Smooth muscle cell (in vitro differentiated cells): ENCODE data around the gene OTOG. TPM values are rescaled to one million over a fixed set of nuclear protein-coding genes. Genes with fewer than 3 reads are reported as not detected.

Source experiments
- DNase-seq: peaks from one replicate; lab custom pipeline; 2025; ENCODE audit not compliant: unreplicated experiment; lab: John Stamatoyannopoulos, UW
- H2AFZ ChIP-seq: fragments of 200-600 bp; sonication (generic); 2 replicates; pipeline ENCODE4 v1.6.0; 2016; ENCODE audit warnings: antibody characterized with exemption, low read depth, mild to moderate bottlenecking
- H3F3A ChIP-seq: fragments of 200-600 bp; sonication (generic); 2 replicates; pipeline ENCODE4 v1.6.0; 2017; ENCODE audit warnings: antibody characterized with exemption, low read depth
- H3K27ac ChIP-seq: fragments of 200-600 bp; sonication (generic); 2 replicates; pipeline ENCODE4 v1.5.1; 2016; ENCODE audit warnings: low read depth, mild to moderate bottlenecking
- H3K27me3 ChIP-seq: fragments of 200-600 bp; sonication (generic); 2 replicates; pipeline ENCODE4 v1.6.1; 2016; ENCODE audit warnings: low read depth, mild to moderate bottlenecking
- H3K36me3 ChIP-seq: fragments of 200-600 bp; sonication (generic); 2 replicates; pipeline ENCODE4 v1.5.1; 2016; ENCODE audit warnings: low read depth
- H3K4me1 ChIP-seq: fragments of 200-600 bp; sonication (generic); 2 replicates; pipeline ENCODE4 v1.5.1; 2016; ENCODE audit warnings: low read depth
- H3K4me2 ChIP-seq: fragments of 200-600 bp; sonication (generic); 2 replicates; pipeline ENCODE4 v1.6.0; 2016; ENCODE audit warnings: mild to moderate bottlenecking
- H3K4me3 ChIP-seq: fragments of 200-600 bp; sonication (generic); 2 replicates; pipeline ENCODE4 v1.5.1; 2016; ENCODE audit warnings: mild to moderate bottlenecking
- H3K79me2 ChIP-seq: fragments of 200-600 bp; sonication (generic); 2 replicates; pipeline ENCODE4 v1.6.0; 2016; ENCODE audit warnings: low read depth, mild to moderate bottlenecking
- H3K9ac ChIP-seq: fragments of 200-600 bp; sonication (generic); 2 replicates; pipeline ENCODE4 v1.6.0; 2016; ENCODE audit warnings: low read depth
- H3K9me3 ChIP-seq: fragments of 200-600 bp; sonication (generic); replicated peaks from 2 replicates; pipeline ENCODE4 v1.5.1; 2016; ENCODE audit warnings: low read depth
- H4K20me1 ChIP-seq: fragments of 200-600 bp; sonication (generic); 2 replicates; pipeline ENCODE4 v1.6.0; 2016; ENCODE audit warnings: low read depth
- WGBS: methylation state at CpG from one replicate; pipeline ENCODE4 v1.1.7; 2016; ENCODE audit warnings: low lambda C conversion rate; 5-methylcytosine and 5-hydroxymethylcytosine counted together
- polyA plus RNA-seq: library from polyadenylated mRNA; unstranded; fragments of >200 nt; fragmentation: Nextera tagmentation; extraction: Ambion mirVana; gene quantifications from 2 replicates; pipeline ENCODE4 v1.2.1, GENCODE V29; 2016
- total RNA-seq: library from RNA; depleted of rRNA; stranded (reverse); fragments of >200 nt; gene quantifications from 2 replicates; pipeline ENCODE4 v1.2.3, GENCODE V29; 2014
- TF ChIP-seq, protein P1 (sequence below): fragments of 200-600 bp; sonication (generic); IDR thresholded peaks from 2 replicates; pipeline ENCODE4 v1.5.1; 2017; ENCODE audit warnings: borderline replicate concordance, mild to moderate bottlenecking, antibody characterized with exemption; ENCODE audit not compliant: insufficient read depth, poor library complexity, severe bottlenecking

The OTOG gene
- total and polyA plus RNA-seq, 2 experiments from 2014 or later = not detected

DNA sequence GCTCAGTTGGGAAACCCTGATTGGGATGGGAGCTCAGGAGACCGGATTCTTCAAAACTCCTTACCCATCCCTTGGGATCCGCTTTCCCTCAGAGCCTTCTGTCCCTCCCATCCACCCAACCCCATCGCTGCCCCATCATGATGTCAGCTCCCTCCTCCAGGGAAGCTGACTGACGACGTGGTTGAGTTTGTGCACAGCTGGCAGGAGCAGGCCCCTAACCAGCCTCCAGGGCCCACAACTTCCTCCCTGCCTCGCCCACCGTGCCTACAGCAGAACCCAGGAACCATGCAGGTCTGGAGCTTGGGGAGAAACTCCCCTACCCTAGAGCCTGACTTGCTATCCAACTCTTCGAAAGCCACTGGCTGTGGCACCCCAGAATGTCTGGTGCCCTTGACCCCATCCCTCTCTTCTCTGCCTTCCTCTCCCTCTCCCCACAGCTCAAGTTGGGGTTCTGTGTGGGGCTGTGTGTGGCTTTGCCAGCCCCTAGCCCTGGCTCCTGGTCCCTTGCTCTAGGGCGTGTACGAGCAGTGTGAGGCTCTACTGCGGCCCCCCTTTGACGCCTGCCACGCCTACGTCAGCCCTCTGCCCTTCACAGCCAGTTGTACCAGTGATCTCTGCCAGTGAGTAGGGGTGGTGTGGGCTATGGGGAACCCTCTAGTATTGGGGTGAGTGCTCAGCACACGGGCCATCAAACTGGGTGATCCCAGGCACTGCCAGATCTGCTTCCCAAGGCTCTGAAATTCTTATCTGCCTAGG, 11.1 kb downstream of the OTOG start:
- Histone ChIP-seq H2AFZ (no peak overlapping the region), H3K9ac (no peak overlapping the region), H3K79me2 (no peaks in the 10 kb centered on the region), H3K27ac (no peak overlapping the region), H3K9me3 (no peaks in the 10 kb centered on the region), H3K27me3 (peaks cover 18% of the 10 kb centered on the region), H3K4me3 (no peak overlapping the region), H3F3A (no peaks in the 10 kb centered on the region), H3K36me3 (no peaks in the 10 kb centered on the region), H3K4me2 (no peak overlapping the region), H4K20me1 (no peaks in the 10 kb centered on the region), H3K4me1 (no peaks in the 10 kb centered on the region)
- TF ChIP-seq, protein P1, sequence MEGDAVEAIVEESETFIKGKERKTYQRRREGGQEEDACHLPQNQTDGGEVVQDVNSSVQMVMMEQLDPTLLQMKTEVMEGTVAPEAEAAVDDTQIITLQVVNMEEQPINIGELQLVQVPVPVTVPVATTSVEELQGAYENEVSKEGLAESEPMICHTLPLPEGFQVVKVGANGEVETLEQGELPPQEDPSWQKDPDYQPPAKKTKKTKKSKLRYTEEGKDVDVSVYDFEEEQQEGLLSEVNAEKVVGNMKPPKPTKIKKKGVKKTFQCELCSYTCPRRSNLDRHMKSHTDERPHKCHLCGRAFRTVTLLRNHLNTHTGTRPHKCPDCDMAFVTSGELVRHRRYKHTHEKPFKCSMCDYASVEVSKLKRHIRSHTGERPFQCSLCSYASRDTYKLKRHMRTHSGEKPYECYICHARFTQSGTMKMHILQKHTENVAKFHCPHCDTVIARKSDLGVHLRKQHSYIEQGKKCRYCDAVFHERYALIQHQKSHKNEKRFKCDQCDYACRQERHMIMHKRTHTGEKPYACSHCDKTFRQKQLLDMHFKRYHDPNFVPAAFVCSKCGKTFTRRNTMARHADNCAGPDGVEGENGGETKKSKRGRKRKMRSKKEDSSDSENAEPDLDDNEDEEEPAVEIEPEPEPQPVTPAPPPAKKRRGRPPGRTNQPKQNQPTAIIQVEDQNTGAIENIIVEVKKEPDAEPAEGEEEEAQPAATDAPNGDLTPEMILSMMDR = no peak
- WGBS = 83% methylated on average over 15 of the region's 15 CpGs
- DNase-seq = no peak

DNA sequence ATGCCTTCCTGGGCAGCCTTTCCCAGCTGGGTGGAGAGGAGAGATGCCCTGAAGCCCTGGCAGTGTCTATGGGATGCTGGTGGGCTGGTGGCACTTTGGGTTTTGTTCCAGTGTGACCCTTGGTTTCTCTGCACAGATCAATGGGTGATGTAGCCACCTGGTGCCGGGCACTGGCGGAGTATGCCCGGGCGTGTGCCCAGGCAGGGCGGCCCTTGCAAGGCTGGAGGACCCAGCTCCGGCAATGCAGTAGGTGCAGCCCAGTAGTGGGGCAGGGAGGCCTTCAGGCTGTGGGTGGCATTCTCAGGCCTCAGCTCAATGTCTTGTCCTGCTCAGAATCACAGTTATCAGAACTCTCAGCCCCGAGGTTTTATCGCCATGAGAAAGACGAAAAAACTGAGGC, 11.9 kb downstream of the OTOG start:
- peaks cover 14% of the 10 kb centered on the region for H3K27me3 ChIP-seq
- no peaks in the 10 kb centered on the region for H3K4me1 ChIP-seq
- H3K36me3 ChIP-seq = no peaks in the 10 kb centered on the region
- no peak for DNase-seq
- H3K27ac ChIP-seq = no peak overlapping the region
- H3F3A ChIP-seq = no peaks in the 10 kb centered on the region
- no peaks in the 10 kb centered on the region for H4K20me1 ChIP-seq
- 92% methylated on average over 9 of the region's 9 CpGs for WGBS
- no peak overlapping the region for H3K4me2 ChIP-seq
- H3K9ac ChIP-seq = no peak overlapping the region
- no peak overlapping the region for H3K4me3 ChIP-seq
- H2AFZ ChIP-seq = no peak overlapping the region
- TF ChIP-seq, protein P1 = no peak
- H3K79me2 ChIP-seq = no peaks in the 10 kb centered on the region
- H3K9me3 ChIP-seq = no peaks in the 10 kb centered on the region

DNA sequence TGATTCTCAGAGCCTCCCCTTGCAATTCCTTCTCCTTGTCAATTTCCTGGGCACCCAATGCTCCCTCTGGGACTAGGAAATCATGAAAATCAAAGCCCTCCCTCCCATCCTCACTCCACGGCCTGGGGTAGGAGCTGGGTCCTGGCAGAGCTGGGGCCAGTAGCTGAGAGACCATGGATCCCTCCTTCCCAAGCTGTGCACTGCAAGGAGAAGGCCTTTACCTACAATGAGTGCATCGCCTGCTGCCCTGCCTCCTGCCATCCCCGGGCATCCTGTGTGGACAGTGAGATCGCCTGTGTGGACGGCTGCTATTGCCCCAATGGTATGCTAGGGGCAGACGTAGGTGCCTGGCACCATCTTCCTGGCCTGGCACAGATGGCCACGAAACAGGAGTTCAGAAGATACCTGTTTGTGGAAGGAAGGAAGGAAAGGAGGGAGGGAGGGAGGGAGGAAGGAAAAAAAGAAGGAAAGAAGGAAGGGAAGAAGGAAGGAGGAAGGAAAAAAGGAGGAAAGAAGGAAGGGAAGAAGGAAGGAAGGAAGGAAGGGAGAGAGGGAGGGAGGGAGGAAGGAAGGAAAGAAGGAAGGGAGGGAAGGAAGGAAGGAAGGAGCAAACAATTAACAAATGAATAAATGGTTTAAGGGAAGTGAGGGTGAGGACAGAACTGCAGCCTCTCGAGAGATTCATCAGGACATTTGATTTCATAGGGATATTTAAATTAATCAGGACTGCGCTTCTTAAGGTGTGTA, 12.5 kb downstream of the OTOG start:
- TF ChIP-seq, protein P1 = no peak
- no peak overlapping the region for H2AFZ ChIP-seq
- DNase-seq = no peak
- H4K20me1 ChIP-seq = no peaks in the 10 kb centered on the region
- H3K27ac ChIP-seq = no peak overlapping the region
- 86% methylated on average over 9 of the region's 9 CpGs for whole genome bisulfite sequencing
- H3F3A ChIP-seq = no peaks in the 10 kb centered on the region
- H3K9me3 ChIP-seq = no peaks in the 10 kb centered on the region
- H3K79me2 ChIP-seq = no peaks in the 10 kb centered on the region
- H3K4me1 ChIP-seq = no peaks in the 10 kb centered on the region
- H3K36me3 ChIP-seq = no peaks in the 10 kb centered on the region
- H3K9ac ChIP-seq = no peak overlapping the region
- no peak overlapping the region for H3K4me2 ChIP-seq
- no peak overlapping the region for H3K4me3 ChIP-seq
- peaks cover 10% of the 10 kb centered on the region for H3K27me3 ChIP-seq
